ENCODE data around the gene PTGR3.

DNA sequence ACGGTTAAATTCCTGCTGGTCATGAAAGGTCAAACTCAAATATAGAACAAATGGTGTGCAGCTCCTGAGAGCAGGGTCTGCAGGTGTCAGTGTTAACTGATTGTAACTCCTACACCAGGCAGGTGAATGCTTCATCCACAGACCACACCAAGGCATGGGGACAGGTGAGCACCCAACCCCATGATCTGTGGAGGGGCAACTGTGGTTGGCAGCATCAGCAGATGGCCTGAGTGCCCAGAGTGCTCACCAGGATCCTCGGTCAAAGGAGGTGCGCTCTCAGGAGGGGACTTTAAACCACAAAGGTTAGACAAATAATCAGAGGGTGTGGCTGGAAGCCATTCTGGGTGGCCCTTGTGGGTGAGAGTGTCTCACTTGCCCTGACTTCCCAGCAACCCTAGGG is 44.5 kb downstream of the PTGR3 start:
- no peak for TF ChIP-seq CTCF (IDR thresholded peaks at IDR 0.05; ENCODE audit: low read length)
- TF ChIP-seq EZH2 (IDR thresholded peaks at IDR 0.05; ENCODE audit: borderline replicate concordance, low read length) = no peak

Data from OCI-LY1 (cell line).